T-helper 1 cell treated with Interleukin-12 subunit alpha and Interleukin-12 subunit beta and Interleukin-4 antibody, amounts not matched to agents 30 μg/mL and 1 μg/mL, for 36 hours (primary cell): ENCODE results near the gene HES5.

Source experiments
- H3K27ac Mint-ChIP-seq: one replicate; pipeline ENCODE4 v1.8.0; 2021; ENCODE audit warnings: mild to moderate bottlenecking, mixed read lengths
- H3K27me3 Mint-ChIP-seq: one replicate; pipeline ENCODE4 v1.8.0; 2021; ENCODE audit warnings: low read depth, mixed read lengths
- H3K36me3 Mint-ChIP-seq: one replicate; pipeline ENCODE4 v1.8.0; 2021; ENCODE audit warnings: low read depth, mixed read lengths
- H3K4me1 Mint-ChIP-seq: one replicate; pipeline ENCODE4 v1.8.0; 2021; ENCODE audit warnings: low read depth, mixed read lengths
- H3K4me3 Mint-ChIP-seq: one replicate; pipeline ENCODE4 v1.8.0; 2021; ENCODE audit warnings: mild to moderate bottlenecking, moderate library complexity, mixed read lengths
- H3K9me3 Mint-ChIP-seq: one replicate; pipeline ENCODE4 v1.8.0; 2021; ENCODE audit warnings: mixed read lengths

HES5 gene

DNA sequence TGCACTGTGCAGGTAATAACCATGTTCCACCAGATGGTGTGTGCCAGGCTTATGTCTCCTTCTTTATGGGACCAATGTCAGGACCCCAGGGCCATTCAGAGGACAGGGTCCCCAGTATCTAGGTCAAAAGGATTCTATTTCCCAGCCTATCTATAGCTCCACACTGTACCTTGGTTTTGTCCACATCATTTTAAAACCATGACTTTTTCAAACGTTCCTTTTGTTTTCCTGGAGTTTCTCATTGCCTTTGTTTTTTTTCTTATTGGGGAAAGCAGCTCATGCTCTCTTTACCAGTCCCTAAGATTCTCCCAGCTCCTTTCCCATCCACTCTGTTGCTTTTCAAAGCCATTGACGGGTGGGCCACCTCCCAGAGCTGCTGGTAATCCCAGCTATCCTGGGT is 41.4 kb downstream of the HES5 start:
- no peaks in the 10 kb centered on the region for H3K4me1 Mint-ChIP-seq
- H3K4me3 Mint-ChIP-seq = no peak overlapping the region

DNA sequence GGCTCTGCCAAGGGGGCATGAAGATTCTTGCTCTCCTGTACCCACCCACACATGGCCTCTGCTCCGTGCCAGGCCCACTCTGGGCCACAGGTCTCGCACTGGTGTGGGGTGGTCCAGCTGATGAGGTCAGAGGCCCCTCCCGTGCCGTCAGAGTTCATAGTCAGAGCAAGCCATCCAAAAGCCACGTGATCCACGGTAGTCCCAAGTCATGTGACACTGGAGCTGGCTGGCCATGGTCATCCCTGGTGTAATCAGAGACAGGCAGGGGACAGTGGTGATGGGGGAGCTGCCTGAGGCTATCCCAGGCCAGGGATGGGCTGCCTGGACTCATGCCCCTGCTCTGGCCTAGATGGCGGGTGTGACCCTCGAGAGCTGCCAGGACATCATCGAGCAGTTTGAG is 43.5 kb downstream of the HES5 start:
- no peaks in the 10 kb centered on the region for H3K4me1 Mint-ChIP-seq
- no peak overlapping the region for H3K27ac Mint-ChIP-seq
- no peak overlapping the region for H3K4me3 Mint-ChIP-seq
- H3K9me3 Mint-ChIP-seq = peaks cover 12% of the 10 kb centered on the region
- no peaks in the 10 kb centered on the region for H3K27me3 Mint-ChIP-seq
- peaks cover 13% of the 10 kb centered on the region for H3K36me3 Mint-ChIP-seq

More for the DNA sequence above, 41.4 kb downstream of the HES5 start:
- no peaks in the 10 kb centered on the region for H3K27me3 Mint-ChIP-seq
- H3K36me3 Mint-ChIP-seq = peaks cover 13% of the 10 kb centered on the region
- no peak overlapping the region for H3K27ac Mint-ChIP-seq
- H3K9me3 Mint-ChIP-seq = peaks cover 12% of the 10 kb centered on the region

DNA sequence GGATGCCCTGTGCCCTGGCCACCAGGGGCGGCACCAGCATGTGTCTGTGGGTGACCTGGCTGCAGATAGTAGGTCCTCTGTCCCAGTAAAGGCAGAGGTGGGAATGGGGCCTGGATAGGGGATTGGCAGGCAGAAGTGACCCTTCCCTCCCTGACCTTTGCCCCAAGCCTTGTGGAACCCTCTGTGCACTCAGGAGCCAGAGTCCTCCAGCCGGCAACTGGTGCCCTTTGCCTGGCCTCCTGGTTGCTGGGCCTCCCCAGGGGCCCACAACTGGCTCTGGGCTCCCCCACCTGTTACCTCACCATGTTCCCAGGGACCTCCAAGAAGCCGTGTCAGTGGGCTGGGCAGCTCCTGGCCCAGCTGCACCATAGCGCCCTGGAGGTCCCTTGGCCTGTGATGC is 44.0 kb downstream of the HES5 start:
- H3K4me1 Mint-ChIP-seq = no peaks in the 10 kb centered on the region
- H3K27ac Mint-ChIP-seq = no peak overlapping the region
- H3K9me3 Mint-ChIP-seq = peaks cover 12% of the 10 kb centered on the region
- no peak overlapping the region for H3K4me3 Mint-ChIP-seq
- H3K27me3 Mint-ChIP-seq = no peaks in the 10 kb centered on the region
- H3K36me3 Mint-ChIP-seq = peaks cover 11% of the 10 kb centered on the region

DNA sequence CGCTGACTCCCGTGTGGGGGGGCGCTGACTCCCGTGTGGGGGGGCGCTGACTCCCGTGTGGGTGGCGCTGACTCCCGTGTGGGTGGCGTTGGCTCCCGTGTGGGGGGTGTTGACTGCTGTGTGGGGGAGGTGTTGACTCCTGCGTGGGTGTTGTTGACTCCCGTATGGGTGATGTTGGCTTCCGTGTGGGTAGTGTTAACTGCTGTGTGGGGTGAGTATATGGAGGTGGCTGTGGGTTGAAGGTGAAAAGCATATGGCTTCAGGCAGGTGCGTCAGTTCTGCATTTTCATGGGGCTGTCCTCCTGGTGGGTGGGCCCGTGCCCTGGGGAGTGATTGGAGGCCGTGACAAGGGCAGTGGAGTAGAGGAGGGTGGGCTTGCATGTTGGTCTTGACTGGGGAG is 46.1 kb downstream of the HES5 start:
- Mint-ChIP-seq H3K27ac (no peak overlapping the region), H3K27me3 (no peaks in the 10 kb centered on the region), H3K4me1 (no peaks in the 10 kb centered on the region), H3K36me3 (peaks cover 10% of the 10 kb centered on the region), H3K9me3 (peaks cover 10% of the 10 kb centered on the region), H3K4me3 (no peak overlapping the region)

DNA sequence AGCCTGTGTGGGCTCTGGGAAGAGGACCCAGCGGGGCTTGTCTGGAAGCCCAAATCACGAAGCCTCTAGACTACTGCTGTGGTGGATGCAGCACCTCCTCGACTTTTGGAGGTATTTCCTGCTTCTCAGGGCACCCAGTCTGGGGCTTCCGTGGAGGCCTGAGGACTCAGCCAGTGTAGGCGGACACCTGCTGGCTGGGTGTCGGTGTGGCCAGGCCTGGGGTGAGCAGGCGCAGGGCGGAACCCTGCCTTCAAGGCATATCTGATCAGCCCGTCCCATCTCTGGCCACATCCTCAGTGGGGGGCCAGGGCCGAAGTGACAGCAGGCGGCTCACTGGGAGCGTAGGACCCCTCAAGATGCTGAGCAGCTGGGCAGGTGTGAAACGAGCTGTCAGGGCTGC is 47.0 kb downstream of the HES5 start:
- Mint-ChIP-seq H3K27me3 (no peaks in the 10 kb centered on the region), H3K36me3 (peaks cover 7% of the 10 kb centered on the region), H3K9me3 (peaks cover 3% of the 10 kb centered on the region), H3K4me1 (no peaks in the 10 kb centered on the region), H3K4me3 (no peak overlapping the region), H3K27ac (no peak overlapping the region)

DNA sequence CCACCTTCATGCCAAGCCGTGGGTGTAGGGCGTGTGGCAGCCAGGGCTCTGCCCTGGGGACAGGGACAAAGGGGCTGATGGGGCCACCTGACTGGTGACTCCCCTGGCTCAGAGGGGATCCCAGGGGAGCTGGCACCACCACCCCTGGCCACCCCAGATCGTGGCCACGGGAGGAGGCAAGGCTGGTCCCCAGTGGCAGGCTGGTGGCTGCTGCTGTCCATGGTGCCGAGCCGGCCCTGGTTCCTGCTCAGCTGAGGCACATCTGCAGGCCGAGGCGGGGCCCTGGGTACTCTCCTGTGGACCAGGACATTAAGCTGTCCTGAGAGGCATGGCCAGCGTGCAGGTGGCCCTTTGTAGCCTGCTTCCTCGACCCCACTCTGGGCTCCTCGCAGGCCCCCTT is 47.5 kb downstream of the HES5 start:
- Mint-ChIP-seq H3K27me3 (no peaks in the 10 kb centered on the region), H3K4me3 (no peak overlapping the region), H3K36me3 (peaks cover 3% of the 10 kb centered on the region), H3K27ac (no peak overlapping the region), H3K9me3 (no peaks in the 10 kb centered on the region), H3K4me1 (no peaks in the 10 kb centered on the region)

- Mint-ChIP-seq H3K36me3 (no peaks in the 10 kb centered on the region), H3K9me3 (no peaks in the 10 kb centered on the region), H3K27ac (no peak overlapping the region), H3K4me3 (no peak overlapping the region), H3K4me1 (no peaks in the 10 kb centered on the region), H3K27me3 (no peaks in the 10 kb centered on the region)
These were observed 48.2 kb downstream of the HES5 start for GRCh38 chr1:2481885-2482284.

GRCh38 chr1:2480986-2481364 is 49.1 kb downstream of the HES5 start:
- H3K36me3 Mint-ChIP-seq = no peaks in the 10 kb centered on the region
- H3K27me3 Mint-ChIP-seq = no peaks in the 10 kb centered on the region
- H3K4me1 Mint-ChIP-seq = no peaks in the 10 kb centered on the region
- no peak overlapping the region for H3K27ac Mint-ChIP-seq
- no peak overlapping the region for H3K4me3 Mint-ChIP-seq
- no peaks in the 10 kb centered on the region for H3K9me3 Mint-ChIP-seq

GRCh38 chr1:2480236-2480985 is 49.7 kb downstream of the HES5 start:
- no peaks in the 10 kb centered on the region for H3K27me3 Mint-ChIP-seq
- H3K9me3 Mint-ChIP-seq = no peaks in the 10 kb centered on the region
- no peaks in the 10 kb centered on the region for H3K36me3 Mint-ChIP-seq
- no peaks in the 10 kb centered on the region for H3K4me1 Mint-ChIP-seq
- no peak overlapping the region for H3K4me3 Mint-ChIP-seq
- H3K27ac Mint-ChIP-seq = no peak overlapping the region

GRCh38 chr1:2479618-2480017 is 50.4 kb downstream of the HES5 start:
- no peaks in the 10 kb centered on the region for H3K9me3 Mint-ChIP-seq
- H3K4me3 Mint-ChIP-seq = no peak overlapping the region
- H3K36me3 Mint-ChIP-seq = no peaks in the 10 kb centered on the region
- no peak overlapping the region for H3K27ac Mint-ChIP-seq
- no peaks in the 10 kb centered on the region for H3K27me3 Mint-ChIP-seq
- H3K4me1 Mint-ChIP-seq = no peaks in the 10 kb centered on the region

GRCh38 chr1:2479186-2479585 is 50.9 kb downstream of the HES5 start:
- no peaks in the 10 kb centered on the region for H3K36me3 Mint-ChIP-seq
- no peaks in the 10 kb centered on the region for H3K9me3 Mint-ChIP-seq
- H3K27ac Mint-ChIP-seq = no peak overlapping the region
- H3K27me3 Mint-ChIP-seq = no peaks in the 10 kb centered on the region
- H3K4me3 Mint-ChIP-seq = no peak overlapping the region
- no peaks in the 10 kb centered on the region for H3K4me1 Mint-ChIP-seq
